Ramos (cell line): ENCODE measurements around the gene SMAD7.

ENCODE experiments used
- in situ Hi-C: fragments of 300-500 bp; cut with MboI; formaldehyde crosslinking; loops from one replicate; pipeline ENCODE4 v1.14.3; 2022; ENCODE audit warnings: low sequenced_read_pairs; ENCODE audit not compliant: unreplicated experiment

SMAD7 gene

GRCh38 chr18:48888773-48889080 lies 62.0 kb downstream of the SMAD7 start:
- in situ Hi-C loops, result no loop called here

- in situ Hi-C loops, result no loop called here
These were observed 62.6 kb downstream of the SMAD7 start for GRCh38 chr18:48887905-48888772.

DNA sequence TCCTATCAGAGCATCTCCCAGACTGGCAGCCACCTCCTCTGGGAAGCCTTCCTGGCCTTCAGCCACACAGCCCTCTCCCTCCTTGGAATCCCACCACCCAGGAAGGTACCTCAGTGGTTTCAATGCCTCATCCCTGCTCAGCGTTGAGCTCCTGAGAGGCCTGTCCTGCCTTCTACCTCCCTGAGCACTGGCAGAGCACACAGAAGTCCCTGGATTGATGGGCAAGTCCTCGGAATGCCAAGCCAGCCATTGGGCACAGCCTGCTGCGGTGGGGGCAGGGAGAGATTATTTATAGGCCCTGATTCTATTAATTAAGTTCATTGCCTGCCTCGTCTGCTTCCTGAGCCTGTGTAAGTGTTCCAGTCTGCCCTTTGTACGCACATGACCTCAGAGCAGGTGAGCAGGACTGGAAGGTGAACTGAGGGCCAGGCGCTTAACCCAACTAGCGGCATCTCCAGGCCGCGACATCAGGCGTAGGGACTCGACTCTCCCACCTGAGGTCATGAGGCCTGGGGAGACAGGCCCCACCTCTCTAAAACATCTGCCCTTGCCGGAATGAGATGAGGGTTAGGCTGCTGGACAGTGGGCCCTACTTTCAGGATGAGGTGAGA lies 63.4 kb downstream of the SMAD7 start:
- in situ Hi-C loops, result no loop called here

GRCh38 chr18:48886520-48887293 lies 64.1 kb downstream of the SMAD7 start:
- in situ Hi-C loops, result no loop called here

DNA sequence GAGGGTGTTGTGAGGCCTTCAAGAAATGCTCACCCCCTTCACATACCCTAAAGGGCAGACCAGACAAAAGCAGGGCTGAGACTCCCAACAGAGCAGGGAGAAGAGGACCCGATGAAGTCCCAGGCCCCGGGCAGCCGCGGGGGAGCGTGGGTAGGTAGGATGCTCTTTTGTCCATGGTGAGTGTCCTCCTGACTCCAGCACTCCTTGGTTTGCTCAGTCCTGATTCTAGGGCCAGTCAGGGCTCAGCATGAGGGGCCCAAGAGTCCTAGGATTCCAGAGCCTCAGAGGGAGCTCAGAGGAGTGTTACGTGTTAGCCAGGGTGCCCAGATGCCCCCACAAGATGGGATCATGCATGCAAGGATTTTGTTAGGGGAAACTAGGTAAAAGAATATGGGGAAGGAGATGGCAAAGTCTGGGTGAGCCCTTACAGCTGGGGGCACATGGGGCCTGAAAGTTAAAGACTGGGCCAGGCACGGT lies 64.8 kb downstream of the SMAD7 start:
- in situ Hi-C loops, result no loop called here

- in situ Hi-C loops, result no loop called here
These were observed 65.4 kb downstream of the SMAD7 start for GRCh38 chr18:48885266-48885923.

GRCh38 chr18:48884771-48885170 lies 66.0 kb downstream of the SMAD7 start:
- in situ Hi-C loops, result no loop called here

GRCh38 chr18:48884306-48884705 lies 66.5 kb downstream of the SMAD7 start:
- in situ Hi-C loops, result no loop called here

- in situ Hi-C loops, result no loop called here
These were observed 68.4 kb downstream of the SMAD7 start for GRCh38 chr18:48882379-48882778.

DNA sequence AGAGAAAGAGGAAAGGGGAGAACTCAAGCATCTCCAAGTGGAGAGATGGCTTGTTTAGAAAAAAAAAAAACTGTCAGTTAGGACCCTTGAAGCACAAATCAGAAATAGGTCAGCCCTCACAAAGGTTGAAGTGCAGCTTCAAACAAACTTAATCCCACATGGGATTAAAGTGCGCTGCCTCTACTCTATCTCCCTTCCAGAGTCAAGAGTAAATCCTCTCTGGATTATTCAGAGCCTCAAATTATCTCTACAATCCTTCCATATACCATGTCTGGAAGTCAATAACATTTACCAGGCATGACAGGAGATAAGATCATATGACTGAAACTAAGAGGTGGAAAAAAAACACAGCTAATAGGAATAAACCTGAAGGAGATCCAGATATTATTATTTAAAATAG lies 69.8 kb downstream of the SMAD7 start:
- in situ Hi-C loops, result no loop called here

DNA sequence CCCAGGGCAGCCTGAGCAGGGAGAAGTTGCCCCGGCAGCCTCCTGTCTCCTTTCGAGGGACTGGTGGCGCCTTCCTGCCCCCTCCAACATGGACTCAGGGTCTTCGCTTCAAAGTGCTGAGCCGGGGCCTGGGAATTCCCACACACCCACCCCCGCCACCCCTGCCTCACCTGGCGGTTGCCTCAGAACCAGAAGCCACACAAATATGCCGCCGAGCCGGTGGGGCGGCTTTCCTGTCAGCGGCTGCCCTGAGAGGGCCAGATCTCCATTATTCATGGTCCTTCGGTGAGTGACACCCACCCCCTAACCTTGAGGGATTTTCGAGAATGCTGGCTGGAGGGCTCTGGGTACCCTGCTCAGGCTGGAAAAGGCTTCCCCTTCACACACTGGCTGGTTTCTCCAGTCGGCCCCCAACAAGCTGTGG lies 71.7 kb downstream of the SMAD7 start:
- in situ Hi-C loops, result no loop called here

- in situ Hi-C loops, result no loop called here
These were observed 72.3 kb downstream of the SMAD7 start for GRCh38 chr18:48878471-48878870.

DNA sequence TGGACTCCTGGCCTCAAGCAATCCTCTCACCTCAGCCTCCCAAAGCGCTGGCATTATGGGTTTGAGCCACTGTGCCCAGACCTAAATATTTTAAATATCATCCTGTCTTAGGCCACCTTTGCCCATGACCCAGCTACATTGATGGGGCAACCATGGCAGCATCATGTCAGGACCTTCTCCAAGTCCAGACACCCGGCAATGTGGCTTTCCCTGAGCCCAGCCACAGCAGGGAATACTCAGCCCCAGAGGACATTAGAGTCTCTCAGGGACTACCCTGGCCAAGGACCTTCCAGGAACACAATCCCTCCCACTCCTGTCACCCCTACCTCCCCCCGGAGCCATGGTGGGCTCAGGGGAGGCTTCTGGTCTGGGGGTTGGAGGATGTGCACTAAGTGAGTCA lies 72.8 kb downstream of the SMAD7 start:
- in situ Hi-C loops, result no loop called here

DNA sequence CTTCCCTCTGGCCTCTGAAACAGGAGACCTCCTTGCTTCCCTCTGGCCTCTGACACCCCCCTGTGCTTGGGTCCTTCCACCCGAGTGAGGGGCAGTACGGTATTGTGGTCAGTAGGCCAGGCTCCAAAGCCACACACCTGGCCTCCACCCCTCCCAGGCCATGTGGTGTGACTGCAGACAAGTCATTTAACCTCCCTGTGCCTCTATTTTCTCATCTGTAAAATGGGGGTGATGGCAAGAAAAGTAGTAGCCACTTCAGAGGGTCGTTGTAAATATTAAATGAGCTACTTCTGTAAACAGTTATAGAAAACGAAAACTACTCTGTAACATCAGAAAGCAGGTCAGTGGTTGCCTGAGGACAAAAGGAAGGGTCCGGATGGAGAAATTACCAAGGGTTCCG lies 74.2 kb downstream of the SMAD7 start:
- in situ Hi-C loops, result no loop called here

DNA sequence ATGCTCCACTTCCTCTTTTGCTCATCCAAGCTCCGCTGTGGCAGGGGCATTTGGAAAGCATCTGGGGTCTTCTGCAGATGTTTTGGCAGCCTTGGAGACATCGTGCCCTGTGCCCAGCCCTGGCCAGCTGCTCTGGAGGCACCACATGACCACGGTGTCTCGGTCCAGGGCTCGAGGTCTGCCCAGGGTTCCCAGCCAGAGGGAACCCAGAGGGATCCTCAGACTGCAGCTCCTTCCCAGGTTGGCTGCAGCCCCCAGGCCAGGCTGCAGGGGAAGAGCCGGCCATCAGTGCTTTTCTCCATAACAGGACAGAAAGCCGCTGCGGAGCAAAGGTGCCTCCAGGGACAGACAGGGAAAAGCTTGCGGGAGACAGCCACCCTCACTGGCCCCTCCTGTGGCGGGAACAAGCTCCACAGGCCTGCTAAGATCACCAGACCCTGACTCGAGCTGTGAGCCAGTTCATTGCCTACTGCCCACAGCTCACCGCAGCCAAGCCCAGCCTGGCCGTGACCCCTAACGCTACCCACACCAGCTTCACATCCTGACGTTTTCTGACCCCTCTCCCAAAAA lies 74.7 kb downstream of the SMAD7 start:
- in situ Hi-C loops, result no loop called here

DNA sequence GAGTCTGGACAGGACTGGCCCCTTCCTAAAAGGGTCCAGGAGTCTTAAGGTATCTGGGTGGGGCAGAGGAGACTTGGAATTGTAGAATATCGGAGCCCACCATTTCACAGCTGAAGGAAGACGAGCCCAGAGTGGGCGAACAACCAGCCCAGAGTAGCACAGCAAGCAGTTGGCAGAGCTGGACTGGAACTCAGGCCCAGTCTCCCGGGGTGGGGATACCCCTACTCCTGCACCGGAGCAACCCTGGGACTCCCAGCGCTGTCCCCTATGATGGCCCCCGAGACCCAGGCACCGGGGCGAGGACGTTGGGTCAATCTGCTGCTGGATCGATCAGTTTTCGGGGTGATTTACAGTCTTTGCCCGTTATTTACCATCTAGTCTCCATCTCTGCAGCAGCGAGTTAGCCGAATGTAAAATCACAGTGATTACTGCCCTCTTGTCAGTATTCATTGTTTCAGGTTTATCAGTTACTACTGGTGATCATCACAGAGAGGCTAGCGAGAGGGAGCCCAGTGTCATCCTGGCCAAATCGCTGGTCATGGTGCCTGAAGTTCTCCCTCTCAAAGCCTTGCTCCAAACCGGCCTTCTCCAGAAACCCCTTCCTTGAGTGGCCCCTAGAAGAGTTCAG lies 75.3 kb downstream of the SMAD7 start:
- in situ Hi-C loops, result no loop called here

GRCh38 chr18:48874701-48875162 lies 76.0 kb downstream of the SMAD7 start:
- in situ Hi-C loops, result no loop called here

DNA sequence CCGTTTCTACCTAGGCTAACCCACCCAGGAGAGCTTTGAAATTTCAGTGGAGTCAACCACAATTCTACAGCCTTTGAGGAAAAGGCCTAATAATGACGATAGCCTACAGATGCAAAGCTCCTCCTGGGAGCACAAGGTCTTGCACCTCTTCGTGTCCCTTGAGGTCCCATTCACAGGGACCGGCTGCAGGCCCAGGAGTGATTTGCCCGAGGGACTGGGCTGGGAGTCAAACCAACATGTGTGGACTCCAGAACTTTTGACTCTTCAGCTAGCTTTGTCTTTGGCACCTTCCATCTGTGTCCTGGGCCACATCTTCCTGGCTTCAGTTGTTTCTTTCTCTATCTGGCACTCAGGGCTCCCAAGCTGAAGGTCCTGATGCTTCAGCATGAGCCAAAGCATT lies 76.5 kb downstream of the SMAD7 start:
- in situ Hi-C loops, result no loop called here

- in situ Hi-C loops, result no loop called here
These were observed 78.3 kb downstream of the SMAD7 start for GRCh38 chr18:48872234-48873145.
